Measurements from ENCODE around the gene DRG2. TPM values are rescaled to one million over a fixed set of nuclear protein-coding genes. Genes with fewer than 3 reads are reported as not detected.
A peak's percentile ranks its signal among the peaks of the same experiment; 100 is the strongest.

DRG2 gene
- polyA plus RNA-seq, 1 donor from 2014 or later = 47.8 TPM

GRCh38 chr17:18064053-18064452 is 23.7 kb upstream of the DRG2 start:
- Mint-ChIP-seq H3K9me3 (no peaks in the 10 kb centered on the region), H3K4me1 (no peaks in the 10 kb centered on the region), H3K36me3 (peaks cover 7% of the 10 kb centered on the region), H3K4me3 (no peak overlapping the region), H3K27ac (no peak overlapping the region), H3K27me3 (no peaks in the 10 kb centered on the region)

GRCh38 chr17:18065546-18065945 is 22.2 kb upstream of the DRG2 start:
- H3K9me3 Mint-ChIP-seq = no peaks in the 10 kb centered on the region
- peaks cover 7% of the 10 kb centered on the region for H3K36me3 Mint-ChIP-seq
- H3K4me1 Mint-ChIP-seq = no peaks in the 10 kb centered on the region
- no peak overlapping the region for H3K27ac Mint-ChIP-seq
- peak overlapping the region in 1 of 4 donors; percentile 37 for H3K4me3 Mint-ChIP-seq
- H3K27me3 Mint-ChIP-seq = no peaks in the 10 kb centered on the region

- H3K36me3 Mint-ChIP-seq = peaks cover 5% of the 10 kb centered on the region
- no peaks in the 10 kb centered on the region for H3K9me3 Mint-ChIP-seq
- no peaks in the 10 kb centered on the region for H3K27me3 Mint-ChIP-seq
- peak overlapping the region in 1 of 3 donors; percentile 8 for H3K27ac Mint-ChIP-seq
- no peaks in the 10 kb centered on the region for H3K4me1 Mint-ChIP-seq
- no peak overlapping the region for H3K4me3 Mint-ChIP-seq
These were observed 20.9 kb upstream of the DRG2 start for GRCh38 chr17:18066866-18067265.

GRCh38 chr17:18069101-18069500 is 18.6 kb upstream of the DRG2 start:
- Mint-ChIP-seq H3K4me1 (no peaks in the 10 kb centered on the region), H3K9me3 (no peaks in the 10 kb centered on the region), H3K36me3 (peaks cover 4% of the 10 kb centered on the region), H3K27ac (no peak overlapping the region), H3K4me3 (no peak overlapping the region), H3K27me3 (peaks cover 1% of the 10 kb centered on the region)

GRCh38 chr17:18070861-18071340 is 16.8 kb upstream of the DRG2 start:
- no peak overlapping the region for H3K27ac Mint-ChIP-seq
- no peak overlapping the region for H3K4me3 Mint-ChIP-seq
- H3K9me3 Mint-ChIP-seq = no peaks in the 10 kb centered on the region
- H3K4me1 Mint-ChIP-seq = no peaks in the 10 kb centered on the region
- H3K27me3 Mint-ChIP-seq = peaks cover 7% of the 10 kb centered on the region
- H3K36me3 Mint-ChIP-seq = peaks cover 4% of the 10 kb centered on the region

GRCh38 chr17:18071751-18072150 is 16.0 kb upstream of the DRG2 start:
- Mint-ChIP-seq H3K36me3 (no peaks in the 10 kb centered on the region), H3K27ac (no peak overlapping the region), H3K4me1 (no peaks in the 10 kb centered on the region), H3K9me3 (no peaks in the 10 kb centered on the region), H3K4me3 (no peak overlapping the region), H3K27me3 (peaks cover 12% of the 10 kb centered on the region)

GRCh38 chr17:18074566-18075272 is 13.0 kb upstream of the DRG2 start:
- Mint-ChIP-seq H3K4me1 (no peaks in the 10 kb centered on the region), H3K9me3 (no peaks in the 10 kb centered on the region), H3K27me3 (peaks cover 15% of the 10 kb centered on the region), H3K4me3 (no peak overlapping the region), H3K36me3 (no peaks in the 10 kb centered on the region), H3K27ac (peak overlapping the region in 1 of 3 donors; percentile 6)

- no peak overlapping the region for H3K4me3 Mint-ChIP-seq
- H3K36me3 Mint-ChIP-seq = no peaks in the 10 kb centered on the region
- no peaks in the 10 kb centered on the region for H3K9me3 Mint-ChIP-seq
- H3K27ac Mint-ChIP-seq = no peak overlapping the region
- no peaks in the 10 kb centered on the region for H3K4me1 Mint-ChIP-seq
- H3K27me3 Mint-ChIP-seq = peaks cover 20% of the 10 kb centered on the region
These were observed 10.8 kb upstream of the DRG2 start for GRCh38 chr17:18076936-18077335.

- Mint-ChIP-seq H3K4me1 (no peaks in the 10 kb centered on the region), H3K27ac (no peak overlapping the region), H3K36me3 (no peaks in the 10 kb centered on the region), H3K9me3 (no peaks in the 10 kb centered on the region), H3K27me3 (peaks cover 18% of the 10 kb centered on the region), H3K4me3 (no peak overlapping the region)
These were observed 8.2 kb upstream of the DRG2 start for GRCh38 chr17:18079543-18079942.

- H3K36me3 Mint-ChIP-seq = peaks cover 2% of the 10 kb centered on the region
- no peaks in the 10 kb centered on the region for H3K9me3 Mint-ChIP-seq
- no peak overlapping the region for H3K4me3 Mint-ChIP-seq
- H3K27ac Mint-ChIP-seq = no peak overlapping the region
- H3K4me1 Mint-ChIP-seq = peaks cover 10 to 16% (median 14%) of the 10 kb centered on the region in 3 donors
- peaks cover 5% of the 10 kb centered on the region for H3K27me3 Mint-ChIP-seq
These were observed 3.5 kb upstream of the DRG2 start for GRCh38 chr17:18084256-18084655.

- H3K4me1 Mint-ChIP-seq = peaks cover 14 to 23% (median 20%) of the 10 kb centered on the region in 3 donors
- peak overlapping the region; percentile 13 to 100 (median 50) for H3K4me3 Mint-ChIP-seq
- H3K36me3 Mint-ChIP-seq = peaks cover 8% of the 10 kb centered on the region
- H3K9me3 Mint-ChIP-seq = no peaks in the 10 kb centered on the region
- H3K27ac Mint-ChIP-seq = peak overlapping the region; percentile 80 to 96 (median 86)
- no peaks in the 10 kb centered on the region for H3K27me3 Mint-ChIP-seq
These were observed 1.9 kb downstream of the DRG2 start for GRCh38 chr17:18089613-18090012.

GRCh38 chr17:18093616-18094408 is 6.1 kb downstream of the DRG2 start:
- peaks cover 9% of the 10 kb centered on the region for H3K36me3 Mint-ChIP-seq
- no peaks in the 10 kb centered on the region for H3K27me3 Mint-ChIP-seq
- peaks cover under 1 to 10% (median 9%) of the 10 kb centered on the region in 3 donors for H3K4me1 Mint-ChIP-seq
- H3K9me3 Mint-ChIP-seq = no peaks in the 10 kb centered on the region
- H3K27ac Mint-ChIP-seq = peak overlapping the region in 2 of 3 donors; percentile 47 to 71
- no peak overlapping the region for H3K4me3 Mint-ChIP-seq

- Mint-ChIP-seq H3K4me3 (no peak overlapping the region), H3K9me3 (no peaks in the 10 kb centered on the region), H3K36me3 (peaks cover 9% of the 10 kb centered on the region), H3K4me1 (peaks cover 0 to 10% (median 7%) of the 10 kb centered on the region in 3 donors), H3K27ac (peak overlapping the region in 1 of 3 donors; percentile 47), H3K27me3 (no peaks in the 10 kb centered on the region)
These were observed 6.7 kb downstream of the DRG2 start for GRCh38 chr17:18094409-18094807.

GRCh38 chr17:18099516-18099915 is 11.8 kb downstream of the DRG2 start:
- H3K9me3 Mint-ChIP-seq = no peaks in the 10 kb centered on the region
- peaks cover 4% of the 10 kb centered on the region for H3K36me3 Mint-ChIP-seq

GRCh38 chr17:18100616-18101015 is 12.9 kb downstream of the DRG2 start:
- no peak overlapping the region for H3K27ac Mint-ChIP-seq
- peaks cover 1% of the 10 kb centered on the region for H3K36me3 Mint-ChIP-seq
- H3K9me3 Mint-ChIP-seq = no peaks in the 10 kb centered on the region
- H3K27me3 Mint-ChIP-seq = no peaks in the 10 kb centered on the region
- H3K4me3 Mint-ChIP-seq = no peak overlapping the region
- H3K4me1 Mint-ChIP-seq = peaks cover 10 to 15% (median 12%) of the 10 kb centered on the region in 3 donors

More at GRCh38 chr17:18099516-18099915, 11.8 kb downstream of the DRG2 start:
- Mint-ChIP-seq H3K4me1 (peaks cover 10 to 15% (median 12%) of the 10 kb centered on the region in 3 donors), H3K27ac (peak overlapping the region in 1 of 3 donors; percentile 67), H3K27me3 (no peaks in the 10 kb centered on the region), H3K4me3 (no peak overlapping the region)

All from IgD-negative memory B cell (primary cell).